GM12878 (cell line): ENCODE data around the gene GJD2. TPM values are rescaled to one million over a fixed set of nuclear protein-coding genes. Genes with fewer than 3 reads are reported as not detected.

Experiments used
- ATAC-seq: fragments of 200-7000 bp; cut with Tn5 transposase; 3 replicates; pipeline ENCODE4 v1.9.1; 2020; ENCODE audit warnings: mild to moderate bottlenecking, moderate library complexity
- BruUV-seq: library from RNA; stranded (reverse); fragments of 400-500 nt; replicated peaks from 2 replicates; lab custom pipeline; 2021; lab: Mats Ljungman, UMichigan
- CTCF ChIA-PET: fragments of 300-600 bp; sonication (Branson Sonifier 250); formaldehyde crosslinking; extraction: SDS; loops from one replicate; lab custom pipeline; 2021; ENCODE audit warnings: inconsistent platforms; lab: Yijun Ruan, JAX
- POLR2A ChIA-PET: fragments of 350-600 bp; formaldehyde crosslinking; extraction: SDS; loops from one replicate; lab custom pipeline; 2021; ENCODE audit warnings: inconsistent platforms; lab: Charles Lee
- RAD21 ChIA-PET: fragments of 300-600 bp; sonication (Branson Sonifier 250); formaldehyde crosslinking; loops from one replicate; lab custom pipeline; 2023; ENCODE audit warnings: antibody characterized with exemption; ENCODE audit not compliant: unreplicated experiment; lab: Charles Lee
- SMC1A ChIA-PET: fragments of 300-600 bp; sonication (Branson Sonifier 250); formaldehyde crosslinking; loops from one replicate; lab custom pipeline; 2023; ENCODE audit not compliant: unreplicated experiment, uncharacterized antibody; lab: Charles Lee
- DNase-seq: peaks from one replicate; pipeline ENCODE4 v3.0.0-alpha.2; 2011; ENCODE audit warnings: low read depth, low spot score
- FAIRE-seq: peaks from 3 replicates; lab custom pipeline; 2011; peaks lifted over from hg19 to GRCh38; lab: Jason Lieb, UNC
- H2AFZ ChIP-seq: 2 replicates; pipeline ENCODE4 v1.6.0; 2011; ENCODE audit warnings: low read depth, low read length, control low read depth; ENCODE audit not compliant: control insufficient read depth
- H3K27ac ChIP-seq: 2 replicates; pipeline ENCODE4 v1.5.1; 2011; ENCODE audit warnings: control low read depth; ENCODE audit not compliant: control insufficient read depth, insufficient read depth
- H3K27me3 ChIP-seq, 2 experiments: replicated peaks in 1 of 2; 2 replicates each; pipeline versions ENCODE4 v1.6.0 to v1.6.1; 2011; ENCODE audit warnings: low read length in 1 of 2; ENCODE audit not compliant: control insufficient read depth in 2 of 2, insufficient read depth in 2 of 2
- H3K36me3 ChIP-seq, 2 experiments: 2 replicates each; pipeline ENCODE4 v1.5.1; 2011; ENCODE audit warnings: low read length in 1 of 2; ENCODE audit not compliant: control insufficient read depth in 2 of 2, insufficient read depth in 2 of 2
- H3K4me1 ChIP-seq: 2 replicates; pipeline ENCODE4 v1.6.1; 2011; ENCODE audit warnings: mild to moderate bottlenecking, low read length, moderate library complexity, mixed read lengths; ENCODE audit not compliant: control insufficient read depth, insufficient read depth
- H3K4me2 ChIP-seq: 2 replicates; pipeline ENCODE4 v1.6.0; 2011; ENCODE audit warnings: control low read depth; ENCODE audit not compliant: control insufficient read depth, insufficient read depth
- H3K4me3 ChIP-seq: fragments of 200-600 bp; sonication (generic); 2 replicates; pipeline ENCODE4 v1.5.1; 2016
- H3K79me2 ChIP-seq: 2 replicates; pipeline ENCODE4 v1.6.0; 2011; ENCODE audit warnings: low read length; ENCODE audit not compliant: control insufficient read depth, insufficient read depth
- H3K9ac ChIP-seq: 2 replicates; pipeline ENCODE4 v1.8.0; 2011; ENCODE audit warnings: low read length, control low read depth, mixed read lengths; ENCODE audit not compliant: control insufficient read depth, insufficient read depth
- H3K9me3 ChIP-seq: replicated peaks from 3 replicates; pipeline ENCODE4 v1.5.1; 2011; ENCODE audit warnings: mild to moderate bottlenecking, low read length; ENCODE audit not compliant: control insufficient read depth, insufficient read depth
- H4K20me1 ChIP-seq: 2 replicates; pipeline ENCODE4 v1.6.0; 2011; ENCODE audit not compliant: control insufficient read depth, insufficient read depth
- CBX3 ChIP-seq: fragments of 200-600 bp; sonication (generic); IDR thresholded peaks from 2 replicates; pipeline ENCODE4 v1.6.1; 2016; ENCODE audit warnings: low read depth, borderline replicate concordance
- EZH2 ChIP-seq: IDR thresholded peaks from 2 replicates; pipeline ENCODE4 v1.6.1; 2012; ENCODE audit warnings: low read depth, mild to moderate bottlenecking, control low read depth, inconsistent platforms, low read length, borderline replicate concordance; ENCODE audit not compliant: control insufficient read depth
- GATAD2B ChIP-seq: fragments of 450-650 bp; conservative IDR thresholded peaks from 2 replicates; pipeline ENCODE4 v1.6.1; 2017; ENCODE audit warnings: low read depth, mild to moderate bottlenecking, moderate library complexity
- KAT2A ChIP-seq: conservative IDR thresholded peaks from 2 replicates; pipeline ENCODE4 v1.6.1; 2011; ENCODE audit warnings: low read depth, low read length; ENCODE audit not compliant: control insufficient read depth
- KDM1A ChIP-seq: fragments of 200-600 bp; sonication (generic); IDR thresholded peaks from 2 replicates; pipeline ENCODE4 v1.6.1; 2016; ENCODE audit warnings: borderline replicate concordance
- MXI1 ChIP-seq: fragments of 150-350 bp; IDR thresholded peaks from 2 replicates; pipeline ENCODE4 v1.6.1; 2011; ENCODE audit warnings: low read depth, mild to moderate bottlenecking, inconsistent platforms, low read length, improper control_type of control experiment
- PML ChIP-seq: IDR thresholded peaks from 2 replicates; pipeline ENCODE4 v1.6.1; 2012; ENCODE audit warnings: low read length, inconsistent platforms
- ZNF207 ChIP-seq: fragments of 450-650 bp; IDR thresholded peaks from 2 replicates; pipeline ENCODE4 v1.6.1; 2014; ENCODE audit warnings: antibody characterized with exemption, mild to moderate bottlenecking, borderline replicate concordance
- ZNF24 ChIP-seq: fragments of 450-650 bp; IDR thresholded peaks from 2 replicates; pipeline ENCODE4 v1.6.1; 2017; ENCODE audit warnings: antibody characterized with exemption, mild to moderate bottlenecking
- ZNF592 ChIP-seq: fragments of 450-650 bp; IDR thresholded peaks from 2 replicates; pipeline ENCODE4 v1.6.1; 2017; ENCODE audit warnings: mild to moderate bottlenecking, moderate library complexity
- whole genome bisulfite sequencing: methylation state at CpG from one replicate; pipeline ENCODE4 v1.1.6; 2016; ENCODE audit warnings: low lambda C conversion rate; ENCODE audit not compliant: insufficient replicate concordance, insufficient coverage; ENCODE audit errors: missing lambda C conversion rate; 5-methylcytosine and 5-hydroxymethylcytosine counted together
- in situ Hi-C: fragments of 300-500 bp; cut with MboI; formaldehyde crosslinking; loops from 9 replicates; pipeline ENCODE4 v1.14.3; 2018; ENCODE audit warnings: mixed read lengths
- intact Hi-C: fragments of 100-400 bp; cut with micrococcal nuclease; formaldehyde crosslinking; loops from one replicate; pipeline ENCODE4 v1.14.2; 2022; ENCODE audit not compliant: unreplicated experiment
- polyA plus RNA-seq, 11 experiments: library from polyadenylated mRNA; depleted of rRNA in 4 of 11; unstranded in 6 of 11; stranded (reverse) in 5 of 11; fragments of >200 nt; fragmentation: Nextera tagmentation in 4 of 11; fragmentation: Illumina TruSeq in 1 of 11; extraction: Ambion mirVana in 4 of 11; extraction: Trizol in 1 of 11; gene quantifications; 1 replicate in 1 of 11; 2 replicates in 10 of 11; pipeline versions ENCODE4 v1.2.1 to v1.2.3, GENCODE V29; 2011 to 2016; ENCODE audit warnings: inconsistent platforms in 2 of 11, missing spikeins in 2 of 11, low read depth in 1 of 11
- total RNA-seq, 4 experiments: library from RNA; depleted of rRNA in 3 of 4; stranded (reverse); fragments of >200 nt in 3 of 4; fragmentation: Illumina TruSeq in 1 of 4; extraction: Trizol in 1 of 4; gene quantifications; 2 replicates each; pipeline versions ENCODE4 v1.2.1 to v1.2.3, GENCODE V29; 2013 to 2021
- TF ChIP-seq, protein P1 (sequence below): fragments of 450-650 bp; formaldehyde crosslinking; IDR thresholded peaks from 2 replicates; pipeline ENCODE4 v1.4.0; 2020; ENCODE audit warnings: mild to moderate bottlenecking, moderate library complexity

The GJD2 gene
- total and polyA plus RNA-seq, 10 of the 15 experiments (the other 5 are each of a cell fraction or from before 2014, with no cell fraction given), result not detected

GRCh38 chr15:34749691-34750090 lies 5.1 kb downstream of the GJD2 start (continued):
- TF ChIP-seq KDM1A (no peak), ZNF24 (no peak)
- TF ChIP-seq, protein P1, sequence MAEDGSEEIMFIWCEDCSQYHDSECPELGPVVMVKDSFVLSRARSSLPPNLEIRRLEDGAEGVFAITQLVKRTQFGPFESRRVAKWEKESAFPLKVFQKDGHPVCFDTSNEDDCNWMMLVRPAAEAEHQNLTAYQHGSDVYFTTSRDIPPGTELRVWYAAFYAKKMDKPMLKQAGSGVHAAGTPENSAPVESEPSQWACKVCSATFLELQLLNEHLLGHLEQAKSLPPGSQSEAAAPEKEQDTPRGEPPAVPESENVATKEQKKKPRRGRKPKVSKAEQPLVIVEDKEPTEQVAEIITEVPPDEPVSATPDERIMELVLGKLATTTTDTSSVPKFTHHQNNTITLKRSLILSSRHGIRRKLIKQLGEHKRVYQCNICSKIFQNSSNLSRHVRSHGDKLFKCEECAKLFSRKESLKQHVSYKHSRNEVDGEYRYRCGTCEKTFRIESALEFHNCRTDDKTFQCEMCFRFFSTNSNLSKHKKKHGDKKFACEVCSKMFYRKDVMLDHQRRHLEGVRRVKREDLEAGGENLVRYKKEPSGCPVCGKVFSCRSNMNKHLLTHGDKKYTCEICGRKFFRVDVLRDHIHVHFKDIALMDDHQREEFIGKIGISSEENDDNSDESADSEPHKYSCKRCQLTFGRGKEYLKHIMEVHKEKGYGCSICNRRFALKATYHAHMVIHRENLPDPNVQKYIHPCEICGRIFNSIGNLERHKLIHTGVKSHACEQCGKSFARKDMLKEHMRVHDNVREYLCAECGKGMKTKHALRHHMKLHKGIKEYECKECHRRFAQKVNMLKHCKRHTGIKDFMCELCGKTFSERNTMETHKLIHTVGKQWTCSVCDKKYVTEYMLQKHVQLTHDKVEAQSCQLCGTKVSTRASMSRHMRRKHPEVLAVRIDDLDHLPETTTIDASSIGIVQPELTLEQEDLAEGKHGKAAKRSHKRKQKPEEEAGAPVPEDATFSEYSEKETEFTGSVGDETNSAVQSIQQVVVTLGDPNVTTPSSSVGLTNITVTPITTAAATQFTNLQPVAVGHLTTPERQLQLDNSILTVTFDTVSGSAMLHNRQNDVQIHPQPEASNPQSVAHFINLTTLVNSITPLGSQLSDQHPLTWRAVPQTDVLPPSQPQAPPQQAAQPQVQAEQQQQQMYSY (CRISPR knock-in tag), result no peak

DNA sequence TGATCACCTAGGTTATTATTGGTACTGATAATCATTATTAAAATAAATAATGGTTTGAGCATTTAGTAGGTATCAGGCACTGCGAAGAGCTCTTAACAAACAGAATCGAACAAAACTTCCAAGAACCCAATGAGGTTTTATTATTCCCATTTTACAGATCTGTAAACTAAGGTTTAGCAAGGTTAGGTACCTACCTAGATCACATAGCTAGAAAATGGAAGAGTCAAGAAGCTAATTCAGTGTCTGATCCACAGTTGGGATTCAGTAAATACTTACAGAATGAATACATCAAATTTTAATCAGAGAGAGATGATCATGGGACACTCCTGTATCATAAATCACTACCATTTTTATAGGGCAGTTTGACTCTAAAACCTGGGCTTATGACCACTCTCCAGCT lies 15.5 kb downstream of the GJD2 start:
- Histone ChIP-seq H3K4me2 (no peak overlapping the region), H3K9me3 (no peaks in the 10 kb centered on the region), H3K4me1 (no peaks in the 10 kb centered on the region), H2AFZ (no peak overlapping the region), H3K36me3 (no peaks in the 10 kb centered on the region), H3K4me3 (no peak overlapping the region), H3K27ac (no peak overlapping the region), H3K79me2 (no peaks in the 10 kb centered on the region), H3K27me3 (peaks cover 0 to 3% of the 10 kb centered on the region in 2 experiments; a peak in 1 of 4 replicates), H3K9ac (no peak overlapping the region), H4K20me1 (no peaks in the 10 kb centered on the region)
- no peak for DNase-seq
- ChIA-PET SMC1A (no interaction called here), POLR2A (no interaction called here), RAD21 (no interaction called here), CTCF (no interaction called here)
- 57% methylated on average over 2 of the region's 2 CpGs for WGBS
- no peak for FAIRE-seq
- intact Hi-C loops (no loop called here), in situ Hi-C loops (no loop called here)
- no TSS peak for BruUV-seq
- no peak for ATAC-seq
- TF ChIP-seq CBX3 (no peak), PML (no peak), KAT2A (no peak), EZH2 (no peak), ZNF207 (no peak), MXI1 (no peak), GATAD2B (no peak), ZNF592 (no peak)
- TF ChIP-seq, all 136 proteins: peak for 0
